Rectal smooth muscle tissue (tissue), 1 donor: Measurements from ENCODE around the gene CDK5RAP2.

Source experiments
- H3K27ac ChIP-seq: one replicate; pipeline ENCODE4 v1.7.0; 2013; ENCODE audit warnings: low read depth, low read length, inconsistent platforms
- H3K27me3 ChIP-seq: one replicate; pipeline ENCODE4 v1.7.0; 2013; ENCODE audit warnings: low read length; ENCODE audit not compliant: control insufficient read depth, insufficient read depth
- H3K36me3 ChIP-seq: one replicate; pipeline ENCODE4 v1.7.0; 2013; ENCODE audit warnings: low read length; ENCODE audit not compliant: control insufficient read depth, insufficient read depth
- H3K4me1 ChIP-seq: one replicate; pipeline ENCODE4 v1.7.0; 2013; ENCODE audit warnings: low read length; ENCODE audit not compliant: control insufficient read depth, insufficient read depth
- H3K4me3 ChIP-seq: one replicate; pipeline ENCODE4 v1.7.0; 2013; ENCODE audit warnings: low read length
- H3K9ac ChIP-seq: one replicate; pipeline ENCODE4 v1.7.0; 2013; ENCODE audit warnings: low read length

The CDK5RAP2 gene

DNA sequence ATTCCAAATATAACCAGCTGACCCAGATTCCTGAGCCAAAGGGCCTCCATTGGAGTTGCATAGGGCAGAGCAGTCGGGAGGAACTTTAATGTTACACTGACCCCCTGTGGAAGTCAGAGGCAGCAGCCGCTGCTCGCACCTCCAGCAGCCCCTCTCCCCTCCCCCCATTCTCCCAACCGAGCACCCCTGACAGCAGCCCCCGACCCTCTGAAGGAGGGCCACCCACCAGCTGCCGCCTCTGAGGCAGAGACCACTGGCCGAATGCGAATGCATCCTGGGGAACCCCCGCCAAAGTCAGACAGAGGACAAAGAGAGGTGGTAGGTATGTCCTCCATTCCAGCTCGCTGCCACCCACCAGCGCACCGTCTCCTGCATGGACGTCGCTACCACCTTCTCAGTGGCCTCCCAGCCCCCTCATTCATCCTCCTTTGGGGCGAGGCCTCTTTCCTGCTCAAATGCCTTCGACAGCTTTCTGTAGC is 231.0 kb downstream of the CDK5RAP2 start:
- Histone ChIP-seq H3K36me3 (no peaks in the 10 kb centered on the region), H3K4me3 (no peak overlapping the region), H3K27ac (no peak overlapping the region), H3K9ac (no peak overlapping the region), H3K27me3 (peaks cover 3% of the 10 kb centered on the region), H3K4me1 (no peaks in the 10 kb centered on the region)

DNA sequence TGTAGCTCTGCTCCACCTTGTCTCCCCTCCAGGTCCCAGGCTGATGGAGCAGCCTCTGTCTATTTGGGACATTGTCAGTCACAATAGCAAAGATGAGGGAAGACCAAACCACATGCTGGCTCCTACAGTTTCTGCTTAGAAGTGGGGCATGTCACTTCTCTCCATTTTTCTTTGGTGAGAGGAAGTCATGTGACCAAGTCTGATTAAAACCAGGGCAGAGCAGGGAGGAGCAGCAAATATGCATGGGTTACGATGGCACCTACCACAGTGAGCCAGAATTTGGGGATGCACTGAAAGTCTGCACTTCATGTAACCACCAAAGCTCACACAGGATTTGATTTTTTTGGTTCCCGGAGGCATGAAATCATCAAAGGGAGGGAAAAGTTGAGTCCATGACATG is 234.6 kb downstream of the CDK5RAP2 start:
- Histone ChIP-seq H3K9ac (no peak overlapping the region), H3K27me3 (peaks cover 3% of the 10 kb centered on the region), H3K4me3 (no peak overlapping the region), H3K27ac (no peak overlapping the region), H3K4me1 (no peaks in the 10 kb centered on the region), H3K36me3 (no peaks in the 10 kb centered on the region)

DNA sequence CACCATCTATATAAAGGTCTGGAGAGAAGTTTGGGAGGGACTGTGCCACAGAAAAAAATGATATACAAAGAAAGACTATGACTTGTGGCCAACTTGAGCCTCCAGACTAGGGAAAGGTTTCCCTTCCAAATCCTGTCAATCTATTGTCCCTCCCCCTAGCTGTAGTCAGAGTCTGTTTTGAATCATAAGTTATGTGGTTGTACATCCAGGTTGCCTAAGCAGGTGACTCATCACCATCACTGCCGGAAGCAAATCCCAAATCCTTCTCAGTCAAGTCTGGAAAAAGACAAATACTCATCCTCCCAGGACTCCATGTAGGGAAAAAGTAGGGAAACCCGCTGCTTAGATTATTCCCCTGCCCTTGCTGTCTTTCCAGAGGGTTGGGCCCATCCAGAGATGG is 235.7 kb downstream of the CDK5RAP2 start:
- no peaks in the 10 kb centered on the region for H3K4me1 ChIP-seq
- no peak overlapping the region for H3K27ac ChIP-seq
- H3K4me3 ChIP-seq, result no peak overlapping the region
- H3K36me3 ChIP-seq, result no peaks in the 10 kb centered on the region
- H3K27me3 ChIP-seq, result peaks cover 2% of the 10 kb centered on the region
- H3K9ac ChIP-seq, result no peak overlapping the region

DNA sequence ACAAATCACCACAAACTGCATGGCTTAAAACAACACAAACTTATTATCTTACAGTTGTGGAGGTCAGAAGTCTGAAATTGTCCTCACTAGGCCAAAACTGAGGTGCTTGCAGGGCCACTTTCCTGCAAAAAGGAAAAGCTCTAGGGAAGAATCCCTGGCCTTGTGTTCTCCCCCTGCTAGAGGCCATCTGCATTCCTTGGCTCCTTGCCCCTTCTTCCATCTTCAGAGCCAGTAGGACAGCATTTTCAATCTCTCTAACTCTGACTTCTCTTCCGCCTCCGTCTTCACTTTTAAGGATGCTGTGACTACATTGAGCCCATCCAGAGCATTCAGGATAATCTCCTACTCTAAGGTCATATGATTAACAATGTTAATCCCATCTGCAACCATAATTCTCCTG is 236.6 kb downstream of the CDK5RAP2 start:
- H3K36me3 ChIP-seq, result no peaks in the 10 kb centered on the region
- H3K9ac ChIP-seq, result no peak overlapping the region
- H3K4me3 ChIP-seq, result no peak overlapping the region
- H3K27ac ChIP-seq, result no peak overlapping the region
- no peaks in the 10 kb centered on the region for H3K27me3 ChIP-seq
- no peaks in the 10 kb centered on the region for H3K4me1 ChIP-seq
